GM12878 (cell line): ENCODE measurements around the gene KIAA0408. TPM values are rescaled to one million over a fixed set of nuclear protein-coding genes. Genes with fewer than 3 reads are reported as not detected.

ENCODE experiments used
- ATAC-seq: fragments of 200-7000 bp; cut with Tn5 transposase; 3 replicates; pipeline ENCODE4 v1.9.1; 2020; ENCODE audit warnings: mild to moderate bottlenecking, moderate library complexity
- BruUV-seq: library from RNA; stranded (reverse); fragments of 400-500 nt; replicated peaks from 2 replicates; lab custom pipeline; 2021; lab: Mats Ljungman, UMichigan
- CTCF ChIA-PET: fragments of 300-600 bp; sonication (Branson Sonifier 250); formaldehyde crosslinking; extraction: SDS; loops from one replicate; lab custom pipeline; 2021; ENCODE audit warnings: inconsistent platforms; lab: Yijun Ruan, JAX
- POLR2A ChIA-PET: fragments of 350-600 bp; formaldehyde crosslinking; extraction: SDS; loops from one replicate; lab custom pipeline; 2021; ENCODE audit warnings: inconsistent platforms; lab: Charles Lee
- RAD21 ChIA-PET: fragments of 300-600 bp; sonication (Branson Sonifier 250); formaldehyde crosslinking; loops from one replicate; lab custom pipeline; 2023; ENCODE audit warnings: antibody characterized with exemption; ENCODE audit not compliant: unreplicated experiment; lab: Charles Lee
- SMC1A ChIA-PET: fragments of 300-600 bp; sonication (Branson Sonifier 250); formaldehyde crosslinking; loops from one replicate; lab custom pipeline; 2023; ENCODE audit not compliant: unreplicated experiment, uncharacterized antibody; lab: Charles Lee
- DNase-seq: peaks from one replicate; pipeline ENCODE4 v3.0.0-alpha.2; 2011; ENCODE audit warnings: low read depth, low spot score
- FAIRE-seq: peaks from 3 replicates; lab custom pipeline; 2011; peaks lifted over from hg19 to GRCh38; lab: Jason Lieb, UNC
- H2AFZ ChIP-seq: 2 replicates; pipeline ENCODE4 v1.6.0; 2011; ENCODE audit warnings: low read depth, low read length, control low read depth; ENCODE audit not compliant: control insufficient read depth
- H3K27ac ChIP-seq: 2 replicates; pipeline ENCODE4 v1.5.1; 2011; ENCODE audit warnings: control low read depth; ENCODE audit not compliant: control insufficient read depth, insufficient read depth
- H3K27me3 ChIP-seq, 2 experiments: replicated peaks in 1 of 2; 2 replicates each; pipeline versions ENCODE4 v1.6.0 to v1.6.1; 2011; ENCODE audit warnings: low read length in 1 of 2; ENCODE audit not compliant: control insufficient read depth in 2 of 2, insufficient read depth in 2 of 2
- H3K36me3 ChIP-seq, 2 experiments: 2 replicates each; pipeline ENCODE4 v1.5.1; 2011; ENCODE audit warnings: low read length in 1 of 2; ENCODE audit not compliant: control insufficient read depth in 2 of 2, insufficient read depth in 2 of 2
- H3K4me1 ChIP-seq: 2 replicates; pipeline ENCODE4 v1.6.1; 2011; ENCODE audit warnings: mild to moderate bottlenecking, low read length, moderate library complexity, mixed read lengths; ENCODE audit not compliant: control insufficient read depth, insufficient read depth
- H3K4me2 ChIP-seq: 2 replicates; pipeline ENCODE4 v1.6.0; 2011; ENCODE audit warnings: control low read depth; ENCODE audit not compliant: control insufficient read depth, insufficient read depth
- H3K4me3 ChIP-seq: fragments of 200-600 bp; sonication (generic); 2 replicates; pipeline ENCODE4 v1.5.1; 2016
- H3K79me2 ChIP-seq: 2 replicates; pipeline ENCODE4 v1.6.0; 2011; ENCODE audit warnings: low read length; ENCODE audit not compliant: control insufficient read depth, insufficient read depth
- H3K9ac ChIP-seq: 2 replicates; pipeline ENCODE4 v1.8.0; 2011; ENCODE audit warnings: low read length, control low read depth, mixed read lengths; ENCODE audit not compliant: control insufficient read depth, insufficient read depth
- H3K9me3 ChIP-seq: replicated peaks from 3 replicates; pipeline ENCODE4 v1.5.1; 2011; ENCODE audit warnings: mild to moderate bottlenecking, low read length; ENCODE audit not compliant: control insufficient read depth, insufficient read depth
- H4K20me1 ChIP-seq: 2 replicates; pipeline ENCODE4 v1.6.0; 2011; ENCODE audit not compliant: control insufficient read depth, insufficient read depth
- CREB1 ChIP-seq: IDR thresholded peaks from 2 replicates; pipeline ENCODE4 v1.6.1; 2012; ENCODE audit warnings: low read depth, mild to moderate bottlenecking, inconsistent platforms
- E4F1 ChIP-seq: fragments of 450-650 bp; IDR thresholded peaks from 2 replicates; pipeline ENCODE4 v1.6.1; 2018; ENCODE audit warnings: borderline replicate concordance, mild to moderate bottlenecking; ENCODE audit not compliant: partially characterized antibody
- GATAD2B ChIP-seq: fragments of 450-650 bp; conservative IDR thresholded peaks from 2 replicates; pipeline ENCODE4 v1.6.1; 2017; ENCODE audit warnings: low read depth, mild to moderate bottlenecking, moderate library complexity
- HDAC6 ChIP-seq: fragments of 200-600 bp; sonication (generic); IDR thresholded peaks from one replicate; pipeline ENCODE4 v1.8.0; 2017; ENCODE audit warnings: antibody characterized with exemption; ENCODE audit not compliant: unreplicated experiment
- HDGF ChIP-seq: fragments of 450-650 bp; IDR thresholded peaks from 2 replicates; pipeline ENCODE4 v1.6.1; 2016; ENCODE audit warnings: antibody characterized with exemption
- KLF5 ChIP-seq: fragments of 450-650 bp; IDR thresholded peaks from 2 replicates; pipeline ENCODE4 v1.6.1; 2014; ENCODE audit warnings: mild to moderate bottlenecking; ENCODE audit not compliant: partially characterized antibody
- MAX ChIP-seq: IDR thresholded peaks from 2 replicates; pipeline ENCODE4 v1.6.1; 2012; ENCODE audit warnings: low read depth, low read length, improper control_type of control experiment
- NBN ChIP-seq: fragments of 450-650 bp; IDR thresholded peaks from 2 replicates; pipeline ENCODE4 v1.6.1; 2016
- NR2C1 ChIP-seq: fragments of 450-650 bp; IDR thresholded peaks from 2 replicates; pipeline ENCODE4 v1.6.1; 2017; ENCODE audit warnings: antibody characterized with exemption, mild to moderate bottlenecking, moderate library complexity
- ZZZ3 ChIP-seq: IDR thresholded peaks from 2 replicates; pipeline ENCODE4 v1.6.1; 2011; ENCODE audit warnings: low read depth; ENCODE audit not compliant: control insufficient read depth, insufficient read length
- WGBS: methylation state at CpG from one replicate; pipeline ENCODE4 v1.1.6; 2016; ENCODE audit warnings: low lambda C conversion rate; ENCODE audit not compliant: insufficient replicate concordance, insufficient coverage; ENCODE audit errors: missing lambda C conversion rate; 5-methylcytosine and 5-hydroxymethylcytosine counted together
- in situ Hi-C: fragments of 300-500 bp; cut with MboI; formaldehyde crosslinking; loops from 9 replicates; pipeline ENCODE4 v1.14.3; 2018; ENCODE audit warnings: mixed read lengths
- intact Hi-C: fragments of 100-400 bp; cut with micrococcal nuclease; formaldehyde crosslinking; loops from one replicate; pipeline ENCODE4 v1.14.2; 2022; ENCODE audit not compliant: unreplicated experiment
- polyA plus RNA-seq, 11 experiments: library from polyadenylated mRNA; depleted of rRNA in 4 of 11; unstranded in 6 of 11; stranded (reverse) in 5 of 11; fragments of >200 nt; fragmentation: Nextera tagmentation in 4 of 11; fragmentation: Illumina TruSeq in 1 of 11; extraction: Ambion mirVana in 4 of 11; extraction: Trizol in 1 of 11; gene quantifications; 1 replicate in 1 of 11; 2 replicates in 10 of 11; pipeline versions ENCODE4 v1.2.1 to v1.2.3, GENCODE V29; 2011 to 2016; ENCODE audit warnings: inconsistent platforms in 2 of 11, missing spikeins in 2 of 11, low read depth in 1 of 11
- total RNA-seq, 4 experiments: library from RNA; depleted of rRNA in 3 of 4; stranded (reverse); fragments of >200 nt in 3 of 4; fragmentation: Illumina TruSeq in 1 of 4; extraction: Trizol in 1 of 4; gene quantifications; 2 replicates each; pipeline versions ENCODE4 v1.2.1 to v1.2.3, GENCODE V29; 2013 to 2021
- TF ChIP-seq, protein P1 (sequence below): fragments of 450-650 bp; IDR thresholded peaks from 2 replicates; pipeline ENCODE4 v1.6.1; 2014; ENCODE audit warnings: mild to moderate bottlenecking
- TF ChIP-seq, protein P2 (sequence below): fragments of 450-650 bp; formaldehyde crosslinking; IDR thresholded peaks from 2 replicates; pipeline ENCODE4 v1.4.0; 2022; ENCODE audit warnings: mild to moderate bottlenecking, moderate library complexity
- TF ChIP-seq, protein P3 (sequence below): fragments of 450-650 bp; IDR thresholded peaks from 2 replicates; pipeline ENCODE4 v1.6.1; 2017; ENCODE audit warnings: mild to moderate bottlenecking

Gene KIAA0408
- total and polyA plus RNA-seq, 10 of the 15 experiments (the other 5 are each of a cell fraction or from before 2014, with no cell fraction given) = 0.03 to 0.30 (median 0.06) TPM; not detected in 4

- Histone ChIP-seq H2AFZ (no peak overlapping the region), H3K36me3 (no peaks in the 10 kb centered on the region), H3K27ac (no peak overlapping the region), H3K4me2 (no peak overlapping the region), H4K20me1 (no peaks in the 10 kb centered on the region), H3K4me1 (peaks cover 9% of the 10 kb centered on the region), H3K79me2 (no peaks in the 10 kb centered on the region), H3K9ac (no peak overlapping the region), H3K4me3 (no peak overlapping the region), H3K27me3 (no peaks in the 10 kb centered on the region), H3K9me3 (no peaks in the 10 kb centered on the region)
- ChIA-PET CTCF (no interaction called here), SMC1A (no interaction called here), RAD21 (no interaction called here), POLR2A (no interaction called here)
- BruUV-seq = no TSS peak
- no peak for TF ChIP-seq KLF5
- no peak for TF ChIP-seq MAX
- TF ChIP-seq CREB1 = no peak
- TF ChIP-seq, protein P1, sequence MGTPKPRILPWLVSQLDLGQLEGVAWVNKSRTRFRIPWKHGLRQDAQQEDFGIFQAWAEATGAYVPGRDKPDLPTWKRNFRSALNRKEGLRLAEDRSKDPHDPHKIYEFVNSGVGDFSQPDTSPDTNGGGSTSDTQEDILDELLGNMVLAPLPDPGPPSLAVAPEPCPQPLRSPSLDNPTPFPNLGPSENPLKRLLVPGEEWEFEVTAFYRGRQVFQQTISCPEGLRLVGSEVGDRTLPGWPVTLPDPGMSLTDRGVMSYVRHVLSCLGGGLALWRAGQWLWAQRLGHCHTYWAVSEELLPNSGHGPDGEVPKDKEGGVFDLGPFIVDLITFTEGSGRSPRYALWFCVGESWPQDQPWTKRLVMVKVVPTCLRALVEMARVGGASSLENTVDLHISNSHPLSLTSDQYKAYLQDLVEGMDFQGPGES = no peak
- TF ChIP-seq NBN = no peak
- no peak for TF ChIP-seq ZZZ3
- no peak for TF ChIP-seq NR2C1
- TF ChIP-seq, protein P2, sequence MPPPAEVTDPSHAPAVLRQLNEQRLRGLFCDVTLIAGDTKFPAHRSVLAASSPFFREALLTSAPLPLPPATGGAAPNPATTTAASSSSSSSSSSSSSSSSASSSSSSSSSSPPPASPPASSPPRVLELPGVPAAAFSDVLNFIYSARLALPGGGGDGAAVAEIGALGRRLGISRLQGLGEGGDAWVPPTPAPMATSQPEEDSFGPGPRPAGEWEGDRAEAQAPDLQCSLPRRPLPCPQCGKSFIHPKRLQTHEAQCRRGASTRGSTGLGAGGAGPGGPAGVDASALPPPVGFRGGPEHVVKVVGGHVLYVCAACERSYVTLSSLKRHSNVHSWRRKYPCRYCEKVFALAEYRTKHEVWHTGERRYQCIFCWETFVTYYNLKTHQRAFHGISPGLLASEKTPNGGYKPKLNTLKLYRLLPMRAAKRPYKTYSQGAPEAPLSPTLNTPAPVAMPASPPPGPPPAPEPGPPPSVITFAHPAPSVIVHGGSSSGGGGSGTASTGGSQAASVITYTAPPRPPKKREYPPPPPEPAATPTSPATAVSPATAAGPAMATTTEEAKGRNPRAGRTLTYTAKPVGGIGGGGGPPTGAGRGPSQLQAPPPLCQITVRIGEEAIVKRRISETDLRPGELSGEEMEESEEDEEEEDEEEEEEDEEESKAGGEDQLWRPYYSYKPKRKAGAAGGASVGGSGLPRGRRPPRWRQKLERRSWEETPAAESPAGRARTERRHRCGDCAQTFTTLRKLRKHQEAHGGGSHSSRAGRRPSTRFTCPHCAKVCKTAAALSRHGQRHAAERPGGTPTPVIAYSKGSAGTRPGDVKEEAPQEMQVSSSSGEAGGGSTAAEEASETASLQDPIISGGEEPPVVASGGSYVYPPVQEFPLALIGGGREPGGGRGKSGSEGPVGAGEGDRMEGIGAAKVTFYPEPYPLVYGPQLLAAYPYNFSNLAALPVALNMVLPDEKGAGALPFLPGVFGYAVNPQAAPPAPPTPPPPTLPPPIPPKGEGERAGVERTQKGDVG (CRISPR knock-in tag) = no peak
- no peak for TF ChIP-seq HDGF
- TF ChIP-seq, protein P3, sequence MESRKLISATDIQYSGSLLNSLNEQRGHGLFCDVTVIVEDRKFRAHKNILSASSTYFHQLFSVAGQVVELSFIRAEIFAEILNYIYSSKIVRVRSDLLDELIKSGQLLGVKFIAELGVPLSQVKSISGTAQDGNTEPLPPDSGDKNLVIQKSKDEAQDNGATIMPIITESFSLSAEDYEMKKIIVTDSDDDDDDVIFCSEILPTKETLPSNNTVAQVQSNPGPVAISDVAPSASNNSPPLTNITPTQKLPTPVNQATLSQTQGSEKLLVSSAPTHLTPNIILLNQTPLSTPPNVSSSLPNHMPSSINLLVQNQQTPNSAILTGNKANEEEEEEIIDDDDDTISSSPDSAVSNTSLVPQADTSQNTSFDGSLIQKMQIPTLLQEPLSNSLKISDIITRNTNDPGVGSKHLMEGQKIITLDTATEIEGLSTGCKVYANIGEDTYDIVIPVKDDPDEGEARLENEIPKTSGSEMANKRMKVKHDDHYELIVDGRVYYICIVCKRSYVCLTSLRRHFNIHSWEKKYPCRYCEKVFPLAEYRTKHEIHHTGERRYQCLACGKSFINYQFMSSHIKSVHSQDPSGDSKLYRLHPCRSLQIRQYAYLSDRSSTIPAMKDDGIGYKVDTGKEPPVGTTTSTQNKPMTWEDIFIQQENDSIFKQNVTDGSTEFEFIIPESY = no peak
- no peak for TF ChIP-seq GATAD2B
- TF ChIP-seq E4F1 = no peak
- TF ChIP-seq HDAC6 = no peak
- 72% methylated on average over 4 of the region's 4 CpGs for WGBS
- FAIRE-seq (no peak), ATAC-seq (no peak), DNase-seq (no peak)
- intact Hi-C loops = no loop called here
- in situ Hi-C loops = no loop called here
Measured at GRCh38 chr6:127481628-127482027, 22.4 kb upstream of the KIAA0408 start.
